IMR-90 (cell line): Measurements from ENCODE around the gene SPATA46. TPM values are rescaled to one million over a fixed set of nuclear protein-coding genes. Genes with fewer than 3 reads are reported as not detected.

Source experiments
- ATAC-seq: fragments of 200-7000 bp; cut with Tn5 transposase; 2 replicates; pipeline ENCODE4 v1.9.1; 2020; ENCODE audit warnings: low read depth, mild to moderate bottlenecking, moderate library complexity
- BruUV-seq: library from RNA; stranded (reverse); fragments of 400-500 nt; replicated peaks from 2 replicates; lab custom pipeline; 2021; lab: Mats Ljungman, UMichigan
- CTCF ChIA-PET: fragments of 300-600 bp; formaldehyde crosslinking; extraction: SDS; loops from one replicate; lab custom pipeline; 2021; ENCODE audit warnings: antibody characterized with exemption; lab: Yijun Ruan, JAX
- POLR2A ChIA-PET: fragments of 300-600 bp; sonication (Branson Sonifier 250); formaldehyde crosslinking; loops from one replicate; lab custom pipeline; 2022; ENCODE audit warnings: antibody characterized with exemption; ENCODE audit not compliant: unreplicated experiment; lab: Charles Lee
- DNase-seq: peaks from one replicate; pipeline ENCODE4 v3.0.0; 2013
- H2AFZ ChIP-seq: replicated peaks from 2 replicates; pipeline ENCODE3; 2013; ENCODE audit warnings: low read length, mild to moderate bottlenecking; ENCODE audit not compliant: poor library complexity
- H2AK5ac ChIP-seq: 2 replicates; pipeline ENCODE4 v1.6.1; 2013; ENCODE audit warnings: low read depth, low read length, inconsistent platforms
- H2AK9ac ChIP-seq: replicated peaks from 2 replicates; pipeline ENCODE3; 2013; ENCODE audit warnings: mild to moderate bottlenecking, low read depth, low read length, moderate library complexity; ENCODE audit not compliant: poor library complexity
- H2BK120ac ChIP-seq: 2 replicates; pipeline ENCODE4 v1.6.1; 2013; ENCODE audit warnings: low read depth, low read length, inconsistent platforms
- H2BK15ac ChIP-seq: 3 replicates; pipeline ENCODE4 v1.6.1; 2013; ENCODE audit warnings: low read depth, low read length, inconsistent platforms
- H2BK20ac ChIP-seq: 2 replicates; pipeline ENCODE4 v1.6.1; 2013; ENCODE audit warnings: low read depth, mild to moderate bottlenecking, inconsistent platforms, low read length, moderate library complexity
- H2BK5ac ChIP-seq: 2 replicates; pipeline ENCODE4 v1.6.1; 2013; ENCODE audit warnings: mild to moderate bottlenecking, low read depth, low read length, inconsistent platforms; ENCODE audit not compliant: poor library complexity, severe bottlenecking
- H3K14ac ChIP-seq: replicated peaks from 2 replicates; pipeline ENCODE4 v1.6.1; 2013; ENCODE audit warnings: low read depth, low read length, inconsistent platforms
- H3K18ac ChIP-seq: 2 replicates; pipeline ENCODE4 v1.6.1; 2013; ENCODE audit warnings: low read depth, low read length, control low read depth
- H3K23ac ChIP-seq: 2 replicates; pipeline ENCODE4 v1.6.1; 2013; ENCODE audit warnings: low read depth, low read length, inconsistent platforms
- H3K27ac ChIP-seq: 2 replicates; pipeline ENCODE4 v1.5.1; 2013; ENCODE audit warnings: mild to moderate bottlenecking, control low read depth, low read length; ENCODE audit not compliant: insufficient read depth
- H3K27me3 ChIP-seq: 2 replicates; pipeline ENCODE4 v1.6.1; 2013; ENCODE audit warnings: low read length; ENCODE audit not compliant: control insufficient read depth, insufficient read depth
- H3K36me3 ChIP-seq: 2 replicates; pipeline ENCODE4 v1.6.1; 2013; ENCODE audit warnings: low read length, mixed read lengths; ENCODE audit not compliant: control insufficient read depth, insufficient read depth
- H3K4ac ChIP-seq: 2 replicates; pipeline ENCODE4 v1.6.1; 2013; ENCODE audit warnings: low read depth, low read length, inconsistent platforms
- H3K4me1 ChIP-seq: 2 replicates; pipeline ENCODE4 v1.6.1; 2013; ENCODE audit warnings: low read length, mixed read lengths; ENCODE audit not compliant: control insufficient read depth, insufficient read depth
- H3K4me2 ChIP-seq: 2 replicates; pipeline ENCODE4 v1.6.1; 2013; ENCODE audit warnings: low read depth, mild to moderate bottlenecking, control low read depth, low read length, moderate library complexity
- H3K4me3 ChIP-seq: 2 replicates; pipeline ENCODE4 v1.5.1; 2013; ENCODE audit warnings: low read depth, mild to moderate bottlenecking, control low read depth, low read length, moderate library complexity; ENCODE audit not compliant: insufficient read depth
- H3K56ac ChIP-seq: 2 replicates; pipeline ENCODE4 v1.6.1; 2013; ENCODE audit warnings: low read length, inconsistent platforms; ENCODE audit not compliant: insufficient read depth; ENCODE audit errors: extremely low read depth
- H3K79me1 ChIP-seq, 2 experiments: 2 replicates each; pipeline ENCODE4 v1.6.1; 2013; ENCODE audit warnings: low read length in 2 of 2, inconsistent platforms in 1 of 2, low read depth in 1 of 2
- H3K9ac ChIP-seq: 2 replicates; pipeline ENCODE4 v1.6.1; 2013; ENCODE audit warnings: low read depth, low read length, control low read depth
- H3K9me1 ChIP-seq: 2 replicates; pipeline ENCODE4 v1.6.1; 2013; ENCODE audit warnings: low read length, inconsistent platforms; ENCODE audit not compliant: insufficient read depth
- H3K9me3 ChIP-seq: 2 replicates; pipeline ENCODE4 v1.6.1; 2013; ENCODE audit warnings: low read length; ENCODE audit not compliant: control insufficient read depth, insufficient read depth
- H4K20me1 ChIP-seq: 2 replicates; pipeline ENCODE4 v1.6.1; 2013; ENCODE audit warnings: low read length, inconsistent platforms; ENCODE audit not compliant: insufficient read depth
- H4K5ac ChIP-seq: 2 replicates; pipeline ENCODE4 v1.6.1; 2013; ENCODE audit warnings: mild to moderate bottlenecking, low read depth, low read length, control low read depth
- H4K8ac ChIP-seq, 2 experiments: 2 replicates each; pipeline ENCODE4 v1.6.1; 2013; ENCODE audit warnings: low read depth in 2 of 2, low read length in 2 of 2, control low read depth in 1 of 2, inconsistent platforms in 1 of 2
- H4K91ac ChIP-seq: 2 replicates; pipeline ENCODE4 v1.6.1; 2013; ENCODE audit warnings: low read depth, low read length, inconsistent platforms; ENCODE audit not compliant: insufficient read depth
- BHLHE40 ChIP-seq: fragments of 150-350 bp; IDR thresholded peaks from 2 replicates; pipeline ENCODE4 v1.6.1; 2016; ENCODE audit warnings: mild to moderate bottlenecking, low read depth, low read length
- CEBPB ChIP-seq: IDR thresholded peaks from 2 replicates; pipeline ENCODE4 v1.6.1; 2012; ENCODE audit warnings: low read depth, low read length, improper control_type of control experiment
- CHD1 ChIP-seq: IDR thresholded peaks from 2 replicates; pipeline ENCODE4 v1.6.1; 2012; ENCODE audit warnings: low read depth, low read length, improper control_type of control experiment
- CTCF ChIP-seq: conservative IDR thresholded peaks from 2 replicates; pipeline ENCODE4 v1.5.1; 2012; ENCODE audit warnings: mild to moderate bottlenecking, low read depth, low read length, improper control_type of control experiment
- ELK1 ChIP-seq: fragments of 150-350 bp; IDR thresholded peaks from 2 replicates; pipeline ENCODE4 v1.6.1; 2016; ENCODE audit warnings: low read depth, mild to moderate bottlenecking, low read length, moderate library complexity, borderline replicate concordance
- FOS ChIP-seq: fragments of 150-350 bp; IDR thresholded peaks from 2 replicates; pipeline ENCODE4 v1.6.1; 2016; ENCODE audit warnings: low read depth, low read length
- MAFK ChIP-seq: IDR thresholded peaks from 2 replicates; pipeline ENCODE4 v1.6.1; 2012; ENCODE audit warnings: low read depth, low read length, improper control_type of control experiment
- MAZ ChIP-seq: IDR thresholded peaks from 2 replicates; pipeline ENCODE4 v1.6.1; 2012; ENCODE audit warnings: low read depth, mild to moderate bottlenecking, low read length, improper control_type of control experiment, moderate library complexity, borderline replicate concordance
- MXI1 ChIP-seq: IDR thresholded peaks from 2 replicates; pipeline ENCODE4 v1.6.1; 2012; ENCODE audit warnings: low read depth, mild to moderate bottlenecking, low read length, moderate library complexity, borderline replicate concordance
- NFE2L2 ChIP-seq: fragments of 150-350 bp; IDR thresholded peaks from 2 replicates; pipeline ENCODE4 v1.6.1; 2016; ENCODE audit warnings: low read depth, mild to moderate bottlenecking, low read length
- POLR2A ChIP-seq: IDR thresholded peaks from 2 replicates; pipeline ENCODE4 v1.6.1; 2012; ENCODE audit warnings: mild to moderate bottlenecking, low read depth, low read length
- RAD21 ChIP-seq: IDR thresholded peaks from 2 replicates; pipeline ENCODE4 v1.6.1; 2012; ENCODE audit warnings: low read length, improper control_type of control experiment
- RCOR1 ChIP-seq: IDR thresholded peaks from 2 replicates; pipeline ENCODE4 v1.6.1; 2012; ENCODE audit warnings: mild to moderate bottlenecking, low read length, improper control_type of control experiment; ENCODE audit not compliant: insufficient replicate concordance
- RFX5 ChIP-seq: IDR thresholded peaks from 2 replicates; pipeline ENCODE4 v1.8.0; 2012; ENCODE audit warnings: low read depth, mild to moderate bottlenecking, low read length, moderate library complexity
- SMC3 ChIP-seq: fragments of 150-350 bp; IDR thresholded peaks from 2 replicates; pipeline ENCODE4 v1.6.1; 2016; ENCODE audit warnings: low read depth, mild to moderate bottlenecking, antibody characterized with exemption, low read length, moderate library complexity
- USF2 ChIP-seq: fragments of 150-350 bp; IDR thresholded peaks from 2 replicates; pipeline ENCODE4 v1.6.1; 2017; ENCODE audit warnings: mild to moderate bottlenecking, antibody characterized with exemption, low read length, low read depth
- WGBS, 2 experiments: methylation state at CpG; one replicate each; pipeline versions ENCODE4 v1.1.5 to v1.1.7; 2013; ENCODE audit warnings: missing lambda C conversion rate in 2 of 2; ENCODE audit not compliant: insufficient read length in 1 of 2; ENCODE audit errors: extremely low coverage in 2 of 2; 5-methylcytosine and 5-hydroxymethylcytosine counted together
- dilution Hi-C: fragments of 300-500 bp; cut with HindIII; formaldehyde crosslinking; loops from one replicate; pipeline ENCODE4 v1.14.3; 2018; ENCODE audit warnings: low sequenced_read_pairs; ENCODE audit not compliant: unreplicated experiment
- in situ Hi-C: fragments of 300-500 bp; cut with MboI; formaldehyde crosslinking; loops from 3 replicates; pipeline ENCODE4 v1.14.3; 2019; ENCODE audit warnings: low sequenced_read_pairs, inconsistent platforms, mixed read lengths
- intact Hi-C: fragments of 100-400 bp; cut with micrococcal nuclease; formaldehyde crosslinking; loops from 2 replicates; pipeline ENCODE4 v1.10.0; 2022
- polyA plus RNA-seq, 3 experiments: library from polyadenylated mRNA; depleted of rRNA; stranded (reverse); fragments of >200 nt; gene quantifications; 2 replicates each; pipeline ENCODE4 v1.2.3, GENCODE V29; 2012; ENCODE audit warnings: low replicate concordance in 1 of 3
- total RNA-seq: library from RNA; depleted of rRNA; stranded (reverse); fragments of >200 nt; gene quantifications from 2 replicates; pipeline ENCODE4 v1.2.3, GENCODE V29; 2012

The SPATA46 gene
- total and polyA plus RNA-seq, 2 of the 4 experiments (the other 2 are of a cell fraction): not detected

GRCh38 chr1:162353078-162353477, 23.6 kb downstream of the SPATA46 start:
- H4K20me1 ChIP-seq: no peaks in the 10 kb centered on the region
- no peak overlapping the region for H2BK5ac ChIP-seq
- no peak overlapping the region for H3K4ac ChIP-seq
- TF ChIP-seq CHD1 (no peak), RCOR1 (no peak), MAFK (no peak), MAZ (no peak), RAD21 (no peak), CTCF (no peak), RFX5 (no peak), CEBPB (no peak), ELK1 (no peak), FOS (no peak), BHLHE40 (no peak), MXI1 (no peak), NFE2L2 (no peak), USF2 (no peak), POLR2A (no peak), SMC3 (no peak)
- no peak overlapping the region for H4K8ac ChIP-seq
- DNase-seq: no peak
- H3K27ac ChIP-seq: no peak overlapping the region
- no peak overlapping the region for H3K4me2 ChIP-seq
- H3K4me1 ChIP-seq: 0 out of 2 replicates have a peak, but pooled peaks cover 4% of the 10 kb centered on the region
- no peak overlapping the region for H2BK120ac ChIP-seq
- no peak overlapping the region for H3K4me3 ChIP-seq
- H4K5ac ChIP-seq: no peak overlapping the region
- intact Hi-C loops (no loop called here), dilution Hi-C loops (no loop called here), in situ Hi-C loops (no loop called here)
- ChIA-PET CTCF (no interaction called here), POLR2A (no interaction called here)
- no peak overlapping the region for H3K14ac ChIP-seq
- H3K9me3 ChIP-seq: no peaks in the 10 kb centered on the region
- H2BK15ac ChIP-seq: no peak overlapping the region
- H2AK5ac ChIP-seq: no peak overlapping the region
- H3K36me3 ChIP-seq: no peaks in the 10 kb centered on the region
- H4K91ac ChIP-seq: no peak overlapping the region
- H3K18ac ChIP-seq: no peak overlapping the region
- H3K56ac ChIP-seq: no peak overlapping the region
- H3K9ac ChIP-seq: no peak overlapping the region
- H3K27me3 ChIP-seq: no peaks in the 10 kb centered on the region
- BruUV-seq: no TSS peak
- WGBS, 2 experiments: 50% methylated on average over 1 of the region's 9 CpGs; no CpG with 5 or more reads in 1 of the 2 experiments
- H3K23ac ChIP-seq: no peak overlapping the region
- no peak for ATAC-seq
- no peak overlapping the region for H2AFZ ChIP-seq
- H3K9me1 ChIP-seq: peaks cover 5% of the 10 kb centered on the region; the same call in 1 of the 2 replicates
- no peaks in the 10 kb centered on the region for H3K79me1 ChIP-seq
- H2BK20ac ChIP-seq: no peak overlapping the region
- no peak overlapping the region for H2AK9ac ChIP-seq
